Naive thymus-derived CD4-positive, alpha-beta T cell (primary cell): ENCODE data around the gene COL27A1. TPM values are rescaled to one million over a fixed set of nuclear protein-coding genes. Genes with fewer than 3 reads are reported as not detected.

ENCODE experiments used
- ATAC-seq: fragments of 150-1000 bp; cut with Tn5 transposase; 2 replicates; pipeline ENCODE4 v1.10.0; 2021; ENCODE audit warnings: mild to moderate bottlenecking, moderate library complexity
- CTCF ChIA-PET: fragments of 350-600 bp; sonication (Branson Sonifier 250); formaldehyde crosslinking; loops from one replicate; lab custom pipeline; 2021; ENCODE audit warnings: antibody characterized with exemption; lab: Charles Lee
- POLR2A ChIA-PET: fragments of 350-600 bp; sonication (Branson Sonifier 250); formaldehyde crosslinking; loops from one replicate; lab custom pipeline; 2021; ENCODE audit warnings: antibody characterized with exemption, inconsistent platforms; lab: Charles Lee
- DNase-seq, 9 donors: peaks; one replicate each; pipeline versions ENCODE4 v3.0.0 to v3.0.0-alpha.2; 2020 to 2022; ENCODE audit warnings: mixed read lengths in 1 of 9
- H3K27ac ChIP-seq: one replicate; pipeline ENCODE4 v1.7.0; 2013; ENCODE audit warnings: mild to moderate bottlenecking, low read depth, low read length, moderate library complexity
- H3K27me3 ChIP-seq, 2 donors: one replicate each; pipeline ENCODE4 v1.7.0; 2013; ENCODE audit warnings: low read length in 2 of 2, mild to moderate bottlenecking in 2 of 2, moderate library complexity in 2 of 2; ENCODE audit not compliant: control insufficient read depth in 2 of 2, insufficient read depth in 2 of 2
- H3K36me3 ChIP-seq, 3 experiments: 1 replicate in 2 of 3; 2 replicates in 1 of 3; pipeline ENCODE4 v1.7.0; 2013; ENCODE audit warnings: low read length in 3 of 3, mild to moderate bottlenecking in 3 of 3, moderate library complexity in 1 of 3; ENCODE audit not compliant: insufficient read depth in 3 of 3, control insufficient read depth in 2 of 3
- H3K4me1 ChIP-seq, 2 donors: one replicate each; pipeline ENCODE4 v1.7.0; 2013; ENCODE audit warnings: low read length in 2 of 2, mild to moderate bottlenecking in 2 of 2, moderate library complexity in 1 of 2; ENCODE audit not compliant: control insufficient read depth in 2 of 2, insufficient read depth in 2 of 2
- H3K4me3 ChIP-seq: 2 replicates; pipeline ENCODE4 v1.7.0; 2013; ENCODE audit warnings: mild to moderate bottlenecking, low read length
- H3K9me3 ChIP-seq, 3 experiments: 1 replicate in 2 of 3; 2 replicates in 1 of 3; pipeline ENCODE4 v1.7.0; 2013; ENCODE audit warnings: low read length in 3 of 3; ENCODE audit not compliant: control insufficient read depth in 2 of 3
- H3K27ac Mint-ChIP-seq, 9 donors: one replicate each; pipeline ENCODE4 v1.8.0; 2020 to 2022; ENCODE audit warnings: mixed read lengths in 9 of 9, mild to moderate bottlenecking in 8 of 9, moderate library complexity in 5 of 9, inconsistent platforms in 2 of 9
- H3K27me3 Mint-ChIP-seq, 5 donors: one replicate each; pipeline ENCODE4 v1.8.0; 2021 to 2022; ENCODE audit warnings: mixed read lengths in 5 of 5, mild to moderate bottlenecking in 1 of 5
- H3K36me3 Mint-ChIP-seq, 5 donors: one replicate each; pipeline ENCODE4 v1.8.0; 2020 to 2022; ENCODE audit warnings: mixed read lengths in 5 of 5, mild to moderate bottlenecking in 3 of 5, inconsistent platforms in 1 of 5
- H3K4me1 Mint-ChIP-seq, 7 donors: one replicate each; pipeline ENCODE4 v1.8.0; 2020 to 2022; ENCODE audit warnings: mixed read lengths in 7 of 7, mild to moderate bottlenecking in 3 of 7, inconsistent platforms in 1 of 7
- H3K4me3 Mint-ChIP-seq, 10 donors: one replicate each; pipeline ENCODE4 v1.8.0; 2020 to 2022; ENCODE audit warnings: mild to moderate bottlenecking in 10 of 10, mixed read lengths in 10 of 10, moderate library complexity in 6 of 10, inconsistent platforms in 2 of 10
- H3K9me3 Mint-ChIP-seq, 11 donors: one replicate each; pipeline ENCODE4 v1.8.0; 2020 to 2022; ENCODE audit warnings: mixed read lengths in 11 of 11, mild to moderate bottlenecking in 4 of 11, inconsistent platforms in 1 of 11, moderate library complexity in 1 of 11
- intact Hi-C, 2 donors: fragments of 100-400 bp; cut with micrococcal nuclease; formaldehyde crosslinking; loops; one replicate each; pipeline ENCODE4 v1.15.1; 2023
- polyA plus RNA-seq, 2 donors: library from polyadenylated mRNA; unstranded; fragments of 300-500 nt; fragmentation: Illumina TruSeq; gene quantifications; one replicate each; pipeline ENCODE4 v1.2.3, GENCODE V29; 2021
- total RNA-seq, 6 experiments: library from RNA in 5 of 6; stranded (reverse) in 5 of 6; gene quantifications; 1 replicate in 5 of 6; 2 replicates in 1 of 6; pipeline ENCODE4 v1.2.3 and lab custom pipeline; 2021 to 2026

COL27A1 gene
- total and polyA plus RNA-seq, 7 experiments from 2014 or later = 1.2 to 2.4 (median 1.9) TPM; not detected in 2

GRCh38 chr9:114237781-114238180, 82.4 kb downstream of the COL27A1 start:
- H3K4me1 ChIP-seq = no peaks in the 10 kb centered on the region
- CTCF ChIA-PET = no interaction called here

GRCh38 chr9:114238472-114238871, 83.1 kb downstream of the COL27A1 start:
- POLR2A ChIA-PET = no interaction called here
- peaks cover 0 to 9% (median 0%) of the 10 kb centered on the region in 5 donors for H3K27me3 Mint-ChIP-seq
- CTCF ChIA-PET = no interaction called here

More at GRCh38 chr9:114237781-114238180, 82.4 kb downstream of the COL27A1 start:
- Mint-ChIP-seq H3K4me1 (peaks cover 0 to 8% (median 0%) of the 10 kb centered on the region in 7 donors), H3K27me3 (peaks cover 0 to 9% (median 0%) of the 10 kb centered on the region in 5 donors), H3K4me3 (no peak overlapping the region), H3K27ac (no peak overlapping the region), H3K9me3 (peaks cover 0 to 2% (median 0%) of the 10 kb centered on the region in 11 donors), H3K36me3 (no peaks in the 10 kb centered on the region)
- Histone ChIP-seq H3K9me3 (no peaks in the 10 kb centered on the region), H3K36me3 (no peaks in the 10 kb centered on the region), H3K4me3 (no peak overlapping the region), H3K27ac (no peak overlapping the region), H3K27me3 (no peaks in the 10 kb centered on the region)
- ATAC-seq (no peak), DNase-seq (no peak)
- intact Hi-C loops = no loop called here
- POLR2A ChIA-PET = no interaction called here

GRCh38 chr9:114238891-114239875, 83.8 kb downstream of the COL27A1 start:
- intact Hi-C loops = no loop called here
- H3K27ac Mint-ChIP-seq = no peak overlapping the region
- no peak for ATAC-seq

More at GRCh38 chr9:114238472-114238871, 83.1 kb downstream of the COL27A1 start:
- no peak overlapping the region for H3K4me3 Mint-ChIP-seq
- Histone ChIP-seq H3K4me3 (no peak overlapping the region), H3K9me3 (no peaks in the 10 kb centered on the region), H3K36me3 (no peaks in the 10 kb centered on the region), H3K27ac (no peak overlapping the region), H3K27me3 (no peaks in the 10 kb centered on the region), H3K4me1 (no peaks in the 10 kb centered on the region)
- ATAC-seq (no peak), DNase-seq (no peak)
- peaks cover 0 to 8% (median 0%) of the 10 kb centered on the region in 7 donors for H3K4me1 Mint-ChIP-seq
- H3K9me3 Mint-ChIP-seq = peaks cover 0 to 2% (median 0%) of the 10 kb centered on the region in 11 donors
- no peaks in the 10 kb centered on the region for H3K36me3 Mint-ChIP-seq
- intact Hi-C loops = no loop called here
- no peak overlapping the region for H3K27ac Mint-ChIP-seq

GRCh38 chr9:114240216-114240615, 84.9 kb downstream of the COL27A1 start:
- H3K27ac ChIP-seq = no peak overlapping the region
- Mint-ChIP-seq H3K27ac (no peak overlapping the region), H3K4me1 (peaks cover 0 to 7% (median 0%) of the 10 kb centered on the region in 7 donors), H3K36me3 (no peaks in the 10 kb centered on the region), H3K27me3 (peaks cover 0 to 9% (median 0%) of the 10 kb centered on the region in 5 donors), H3K9me3 (no peaks in the 10 kb centered on the region), H3K4me3 (no peak overlapping the region)
- no peaks in the 10 kb centered on the region for H3K4me1 ChIP-seq
- ChIA-PET POLR2A (no interaction called here), CTCF (interaction anchor here (1.3 kb wide), 1 partner anchor 50 kb away, joined by 3 read pairs; no protein-coding TSS in a partner anchor)
- no peaks in the 10 kb centered on the region for H3K9me3 ChIP-seq
- no peaks in the 10 kb centered on the region for H3K36me3 ChIP-seq
- H3K27me3 ChIP-seq = no peaks in the 10 kb centered on the region
- ATAC-seq (no peak), DNase-seq (no peak)
- intact Hi-C loops = no loop called here
- H3K4me3 ChIP-seq = no peak overlapping the region

More at GRCh38 chr9:114238891-114239875, 83.8 kb downstream of the COL27A1 start:
- Mint-ChIP-seq H3K27me3 (peaks cover 0 to 9% (median 0%) of the 10 kb centered on the region in 5 donors), H3K4me3 (no peak overlapping the region), H3K36me3 (no peaks in the 10 kb centered on the region), H3K4me1 (peaks cover 0 to 8% (median 0%) of the 10 kb centered on the region in 7 donors), H3K9me3 (no peaks in the 10 kb centered on the region)
- Histone ChIP-seq H3K9me3 (no peaks in the 10 kb centered on the region), H3K4me1 (no peaks in the 10 kb centered on the region), H3K36me3 (no peaks in the 10 kb centered on the region), H3K27me3 (no peaks in the 10 kb centered on the region), H3K4me3 (no peak overlapping the region), H3K27ac (no peak overlapping the region)
- CTCF ChIA-PET = interaction anchor here (1.3 kb wide), 1 partner anchor 52 kb away, joined by 3 read pairs; no protein-coding TSS in a partner anchor
- POLR2A ChIA-PET = no interaction called here
- DNase-seq = no peak

DNA sequence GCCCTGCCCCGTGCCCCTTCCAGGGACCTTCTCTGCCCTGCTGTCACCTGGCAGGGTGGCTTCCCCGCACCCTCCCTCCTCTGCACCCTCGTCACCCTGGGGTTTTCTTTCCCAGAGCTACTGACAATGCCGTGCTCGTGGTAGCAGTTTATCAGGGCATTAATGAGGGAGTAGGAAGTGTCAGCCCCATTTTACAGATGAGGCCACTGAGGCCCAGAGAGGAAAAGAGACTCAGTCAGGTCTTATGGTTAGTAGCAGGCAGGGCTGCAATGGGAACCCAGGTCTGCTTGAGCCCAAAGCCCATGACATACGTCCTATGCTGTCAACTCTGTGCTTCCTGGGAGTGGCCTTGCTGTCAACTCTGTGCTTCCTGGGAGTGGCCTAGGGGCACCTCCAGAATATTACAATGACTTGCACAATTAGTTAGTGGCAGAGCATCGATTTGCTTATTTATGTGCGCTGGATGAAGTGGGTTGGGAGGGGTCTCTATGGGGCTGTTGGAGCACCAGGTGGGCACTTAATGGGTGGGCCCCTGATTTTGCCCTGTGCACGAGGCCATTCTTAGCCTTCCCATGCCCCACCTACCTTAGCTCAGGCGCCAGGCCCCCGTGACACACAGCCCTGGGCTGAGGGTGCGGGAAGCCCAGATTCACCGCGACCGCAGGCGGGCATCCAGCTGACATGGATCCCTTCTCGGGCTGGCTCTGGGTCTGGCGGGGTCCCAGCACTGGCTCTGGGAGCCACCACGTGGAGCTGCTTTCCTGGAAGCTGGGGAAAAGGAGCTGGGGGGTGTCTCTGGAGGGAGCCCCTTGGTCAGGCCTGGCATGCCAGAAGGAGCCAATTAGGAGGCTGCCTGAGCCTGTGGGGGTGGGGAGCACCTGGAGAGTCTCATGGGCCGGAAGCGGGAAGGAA, 85.6 kb downstream of the COL27A1 start:
- no peak overlapping the region for H3K27ac ChIP-seq
- DNase-seq (no peak), ATAC-seq (no peak)
- no peaks in the 10 kb centered on the region for H3K4me1 ChIP-seq
- intact Hi-C loops = no loop called here
- no peak overlapping the region for H3K4me3 ChIP-seq
- H3K9me3 ChIP-seq = no peaks in the 10 kb centered on the region
- Mint-ChIP-seq H3K4me1 (no peaks in the 10 kb centered on the region), H3K27ac (no peak overlapping the region), H3K4me3 (no peak overlapping the region), H3K9me3 (no peaks in the 10 kb centered on the region), H3K27me3 (peaks cover 0 to 9% (median 0%) of the 10 kb centered on the region in 5 donors), H3K36me3 (no peaks in the 10 kb centered on the region)
- H3K36me3 ChIP-seq = no peaks in the 10 kb centered on the region
- no peaks in the 10 kb centered on the region for H3K27me3 ChIP-seq
- CTCF ChIA-PET = no interaction called here
- POLR2A ChIA-PET = no interaction called here

DNA sequence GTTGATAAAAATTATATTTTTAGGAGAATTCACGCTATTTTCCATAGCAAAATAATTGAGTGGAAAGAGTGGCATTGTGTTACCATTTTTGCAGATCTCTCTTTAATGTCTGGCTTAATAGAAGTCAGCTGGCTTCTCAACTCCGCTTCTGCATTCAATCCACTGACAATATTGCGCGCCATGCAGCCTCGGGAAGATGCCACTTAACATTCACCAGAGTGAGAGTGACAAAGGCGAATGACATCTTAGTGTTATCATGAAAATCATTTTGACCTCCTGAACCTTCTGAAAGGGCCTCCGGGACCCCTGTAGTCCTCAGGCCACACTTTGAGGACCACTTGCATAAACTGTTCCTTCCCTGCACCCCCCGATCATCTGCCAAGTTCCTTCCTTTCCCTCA, 87.5 kb downstream of the COL27A1 start:
- no peaks in the 10 kb centered on the region for H3K9me3 ChIP-seq
- no peaks in the 10 kb centered on the region for H3K4me1 Mint-ChIP-seq
- intact Hi-C loops = no loop called here
- H3K36me3 ChIP-seq = no peaks in the 10 kb centered on the region
- no peaks in the 10 kb centered on the region for H3K9me3 Mint-ChIP-seq
- no peak overlapping the region for H3K27ac ChIP-seq
- ChIA-PET POLR2A (no interaction called here), CTCF (no interaction called here)
- H3K4me3 Mint-ChIP-seq = no peak overlapping the region
- no peak for ATAC-seq
- no peaks in the 10 kb centered on the region for H3K27me3 ChIP-seq
- H3K4me1 ChIP-seq = no peaks in the 10 kb centered on the region
- H3K4me3 ChIP-seq = no peak overlapping the region
- DNase-seq = no peak
- H3K36me3 Mint-ChIP-seq = no peaks in the 10 kb centered on the region
- no peak overlapping the region for H3K27ac Mint-ChIP-seq
- peaks cover 0 to 6% (median 0%) of the 10 kb centered on the region in 5 donors for H3K27me3 Mint-ChIP-seq
